Tibial artery (tissue), 4 donors: ENCODE results near the gene NFIX.
"Not testable (repeated sequence)": the region's sequence is repeated elsewhere in the genome, so short reads cannot be mapped to it uniquely, and the experiment has no call there.

Experiments used
- DNase-seq, 2 donors: peaks; one replicate each; pipeline ENCODE4 v3.0.0-alpha.2; 2019
- H3K27ac ChIP-seq, 2 donors: fragments of 200-600 bp; sonication (generic) in 1 of 2; 1 replicate in 1 of 2; 2 replicates in 1 of 2; pipeline ENCODE4 v1.5.1; 2018 to 2019; ENCODE audit warnings: mild to moderate bottlenecking in 1 of 2
- H3K27me3 ChIP-seq, 2 donors: fragments of 200-600 bp; sonication (generic) in 1 of 2; one replicate each; pipeline versions ENCODE4 v1.5.1 to v1.6.0; 2016 to 2019
- H3K36me3 ChIP-seq, 3 donors: fragments of 200-600 bp; sonication (generic) in 2 of 3; one replicate each; pipeline ENCODE4 v1.5.1; 2016 to 2019; ENCODE audit warnings: mild to moderate bottlenecking in 2 of 3
- H3K4me1 ChIP-seq, 4 donors: fragments of 200-600 bp; sonication (generic) in 2 of 4; 1 replicate in 3 of 4; 2 replicates in 1 of 4; pipeline ENCODE4 v1.5.1; 2016 to 2019
- H3K4me3 ChIP-seq, 2 donors: fragments of 200-600 bp; sonication (generic) in 1 of 2; 1 replicate in 1 of 2; 2 replicates in 1 of 2; pipeline ENCODE4 v1.5.1; 2018 to 2019; ENCODE audit warnings: mild to moderate bottlenecking in 2 of 2
- H3K9me3 ChIP-seq, 3 donors: fragments of 200-600 bp; sonication (generic) in 1 of 3; one replicate each; pipeline ENCODE4 v1.5.1; 2016 to 2019
- intact Hi-C: fragments of 100-400 bp; cut with DNase I; formaldehyde crosslinking; loops from one replicate; pipeline ENCODE4 v1.15.0; 2023; ENCODE audit warnings: low total_unique reads
- TF ChIP-seq, protein P1 (sequence below), 2 experiments: fragments of 200-600 bp in 1 of 2; fragments of 450-650 bp in 1 of 2; IDR thresholded peaks; one replicate each; pipeline ENCODE4 v1.5.1; 2017 to 2019; ENCODE audit warnings: antibody characterized with exemption in 2 of 2, mild to moderate bottlenecking in 1 of 2, moderate library complexity in 1 of 2

NFIX gene

DNA sequence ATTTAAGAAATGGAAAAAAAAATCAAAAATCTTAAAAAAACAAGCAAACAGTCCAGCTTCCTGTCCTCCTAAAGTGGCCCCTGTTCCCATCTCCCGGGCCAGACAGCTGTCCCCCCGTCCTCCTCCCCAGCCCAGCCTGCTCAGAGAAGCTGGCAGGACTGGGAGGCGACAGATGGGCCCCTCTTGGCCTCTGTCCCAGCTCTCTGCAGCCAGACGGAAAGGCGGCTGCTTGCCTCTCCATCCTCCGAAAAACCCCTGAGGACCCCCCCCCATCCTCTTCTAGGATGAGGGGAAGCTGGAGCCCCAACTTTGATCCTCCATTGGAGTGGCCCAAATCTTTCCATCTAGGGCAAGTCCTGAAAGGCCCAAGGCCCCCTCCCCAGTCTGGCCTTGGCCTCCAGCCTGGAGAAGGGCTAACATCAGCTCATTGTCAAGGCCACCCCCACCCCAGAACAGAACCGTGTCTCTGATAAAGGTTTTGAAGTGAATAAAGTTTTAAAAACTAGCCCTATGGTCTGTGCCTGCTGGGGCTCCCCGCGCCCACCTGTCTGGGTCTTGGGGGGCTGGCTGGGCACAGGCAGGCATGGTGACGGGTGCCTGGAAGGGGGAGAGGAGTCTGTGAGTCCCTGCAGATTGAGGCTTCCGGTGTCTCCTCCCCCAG is 42.0 kb upstream of the NFIX start:
- no peak for DNase-seq
- H3K27ac ChIP-seq = peak overlapping the region; percentile 73 to 96

DNA sequence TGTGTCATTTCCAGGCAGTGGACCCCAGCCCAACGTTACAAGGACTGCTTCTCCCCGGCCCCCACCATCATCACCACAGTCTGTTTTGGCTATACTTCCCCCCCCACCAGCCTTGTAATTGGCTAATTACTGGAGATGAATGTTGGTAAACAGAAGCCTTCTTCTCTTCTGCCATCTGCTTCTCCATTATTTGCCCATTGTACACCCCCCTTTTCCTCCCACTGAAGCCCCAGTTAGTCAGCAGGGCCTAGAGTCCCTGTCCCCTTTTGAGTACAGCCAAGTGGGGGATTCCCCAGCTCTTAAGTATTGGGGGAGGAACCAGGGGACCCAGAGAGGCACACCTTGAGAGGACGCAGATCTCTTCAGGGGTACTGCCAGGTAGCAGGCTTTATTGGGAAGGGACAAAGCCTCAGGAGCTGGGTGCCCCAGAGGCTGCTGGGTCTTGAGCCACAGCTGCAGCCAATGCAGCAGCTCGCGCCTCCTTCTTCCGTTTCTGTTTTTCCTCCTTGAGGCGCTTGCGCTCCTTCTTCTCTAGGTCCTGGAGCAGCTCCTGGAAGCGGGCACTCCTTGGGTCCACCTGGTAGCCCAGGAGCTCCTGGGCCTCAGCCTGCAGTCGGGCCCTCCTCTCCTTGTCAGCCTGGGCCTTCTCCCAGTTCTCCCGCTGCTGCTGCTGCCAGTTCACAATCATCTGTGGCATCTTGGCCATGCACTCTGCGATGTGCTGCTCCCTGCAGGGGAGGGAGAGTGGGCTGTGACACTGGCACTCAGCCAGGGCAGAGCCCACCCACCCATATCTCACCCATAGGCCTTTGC is 41.3 kb upstream of the NFIX start:
- H3K9me3 ChIP-seq = no peaks in the 10 kb centered on the region
- H3K36me3 ChIP-seq = peaks cover 46 to 63% (median 48%) of the 10 kb centered on the region in 3 donors
- DNase-seq = no peak
- intact Hi-C loops = no loop called here
- peaks cover 0 to 46% (median 34%) of the 10 kb centered on the region in 4 donors for H3K4me1 ChIP-seq
- H3K4me3 ChIP-seq = no peak overlapping the region
- no peaks in the 10 kb centered on the region for H3K27me3 ChIP-seq
- H3K27ac ChIP-seq = peak overlapping the region; percentile 73 to 96
- TF ChIP-seq, protein P1, sequence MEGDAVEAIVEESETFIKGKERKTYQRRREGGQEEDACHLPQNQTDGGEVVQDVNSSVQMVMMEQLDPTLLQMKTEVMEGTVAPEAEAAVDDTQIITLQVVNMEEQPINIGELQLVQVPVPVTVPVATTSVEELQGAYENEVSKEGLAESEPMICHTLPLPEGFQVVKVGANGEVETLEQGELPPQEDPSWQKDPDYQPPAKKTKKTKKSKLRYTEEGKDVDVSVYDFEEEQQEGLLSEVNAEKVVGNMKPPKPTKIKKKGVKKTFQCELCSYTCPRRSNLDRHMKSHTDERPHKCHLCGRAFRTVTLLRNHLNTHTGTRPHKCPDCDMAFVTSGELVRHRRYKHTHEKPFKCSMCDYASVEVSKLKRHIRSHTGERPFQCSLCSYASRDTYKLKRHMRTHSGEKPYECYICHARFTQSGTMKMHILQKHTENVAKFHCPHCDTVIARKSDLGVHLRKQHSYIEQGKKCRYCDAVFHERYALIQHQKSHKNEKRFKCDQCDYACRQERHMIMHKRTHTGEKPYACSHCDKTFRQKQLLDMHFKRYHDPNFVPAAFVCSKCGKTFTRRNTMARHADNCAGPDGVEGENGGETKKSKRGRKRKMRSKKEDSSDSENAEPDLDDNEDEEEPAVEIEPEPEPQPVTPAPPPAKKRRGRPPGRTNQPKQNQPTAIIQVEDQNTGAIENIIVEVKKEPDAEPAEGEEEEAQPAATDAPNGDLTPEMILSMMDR (IDR thresholded peaks at IDR 0.05) = no peak

More for the DNA sequence above, 42.0 kb upstream of the NFIX start:
- no peaks in the 10 kb centered on the region for H3K27me3 ChIP-seq
- peaks cover 0 to 46% (median 34%) of the 10 kb centered on the region in 4 donors for H3K4me1 ChIP-seq
- no peaks in the 10 kb centered on the region for H3K9me3 ChIP-seq
- H3K4me3 ChIP-seq = no peak overlapping the region
- H3K36me3 ChIP-seq = peaks cover 54 to 70% (median 56%) of the 10 kb centered on the region in 3 donors
- intact Hi-C loops = no loop called here
- TF ChIP-seq, protein P1 (IDR thresholded peaks at IDR 0.05) = no peak

DNA sequence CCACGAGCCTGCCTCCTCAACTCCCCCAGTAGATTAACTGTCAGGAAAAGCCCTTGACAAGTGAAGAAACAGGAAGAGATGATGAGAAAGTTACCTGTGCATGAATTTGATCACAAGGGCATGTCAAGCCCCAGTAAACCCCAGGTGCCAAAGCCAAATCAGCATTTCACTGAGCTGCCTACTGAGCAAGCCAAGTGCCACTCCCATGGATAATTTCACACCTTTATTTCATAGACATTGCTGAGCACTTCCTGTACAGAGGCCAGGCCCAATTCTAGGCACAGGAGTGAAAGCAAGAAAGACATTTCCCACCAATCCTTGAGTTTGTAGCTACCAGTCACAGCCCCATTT is 40.7 kb upstream of the NFIX start:
- TF ChIP-seq, protein P1 (IDR thresholded peaks at IDR 0.05) = no peak
- H3K27me3 ChIP-seq = no peaks in the 10 kb centered on the region
- no peak overlapping the region for H3K4me3 ChIP-seq
- no peaks in the 10 kb centered on the region for H3K9me3 ChIP-seq
- peak overlapping the region; percentile 3 to 96 for H3K27ac ChIP-seq
- intact Hi-C loops = no loop called here
- no peak for DNase-seq
- peaks cover 41 to 57% (median 42%) of the 10 kb centered on the region in 3 donors for H3K36me3 ChIP-seq
- H3K4me1 ChIP-seq = peaks cover 0 to 46% (median 34%) of the 10 kb centered on the region in 4 donors

DNA sequence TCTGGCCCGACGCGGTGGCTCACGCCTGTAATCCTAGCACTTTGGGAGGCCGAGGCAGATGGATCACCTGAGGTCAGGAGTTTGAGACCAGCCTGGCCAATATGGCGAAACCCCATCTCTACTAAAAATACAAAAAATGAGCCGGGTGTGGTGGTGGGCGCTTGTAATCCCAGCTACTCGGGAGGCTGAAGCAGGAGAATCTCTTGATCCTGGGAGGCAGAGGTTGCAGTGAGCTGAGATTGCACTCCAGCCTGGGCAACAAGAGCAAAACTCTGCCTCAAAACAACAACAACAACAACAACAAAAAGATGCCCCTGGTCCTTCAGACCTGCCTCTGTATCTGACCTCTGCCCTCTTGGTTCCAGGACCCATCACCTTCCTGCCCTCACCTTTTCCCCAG is 39.7 kb upstream of the NFIX start:
- Histone ChIP-seq H3K36me3 (peaks cover 31 to 47% (median 33%) of the 10 kb centered on the region in 3 donors), H3K27ac (peak overlapping the region; percentile 91 to 96), H3K4me3 (peak overlapping the region; percentile 85 to 93), H3K4me1 (peaks cover 0 to 46% (median 34%) of the 10 kb centered on the region in 4 donors)
- H3K27me3 ChIP-seq, intact Hi-C loops, H3K9me3 ChIP-seq, DNase-seq: not testable (repeated sequence)

DNA sequence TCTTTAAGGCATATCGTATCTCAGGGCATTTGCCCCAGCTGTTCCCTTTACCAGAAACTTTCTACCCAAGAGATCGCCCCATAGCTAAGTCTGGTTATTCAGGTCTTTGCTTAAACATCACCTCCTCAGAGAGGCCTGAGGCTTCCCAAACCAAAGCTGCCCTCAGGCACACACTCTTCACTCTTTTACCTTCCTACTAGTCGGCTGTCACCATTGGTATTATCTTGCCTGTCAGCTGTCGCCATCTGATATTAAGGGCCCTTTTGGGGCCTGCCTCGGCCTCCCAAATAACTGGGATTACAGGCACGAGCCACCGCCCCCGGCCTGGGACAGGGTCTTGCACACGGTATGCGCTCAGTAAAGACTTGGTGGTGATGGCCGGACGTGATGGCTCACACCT is 39.3 kb upstream of the NFIX start:
- DNase-seq = no peak
- no peaks in the 10 kb centered on the region for H3K9me3 ChIP-seq
- TF ChIP-seq, protein P1 (IDR thresholded peaks at IDR 0.05) = no peak
- intact Hi-C loops = no loop called here
- H3K27me3 ChIP-seq = no peaks in the 10 kb centered on the region
- peak overlapping the region; percentile 91 to 96 for H3K27ac ChIP-seq
- H3K4me3 ChIP-seq = peak overlapping the region; percentile 85 to 93
- peaks cover 0 to 46% (median 34%) of the 10 kb centered on the region in 4 donors for H3K4me1 ChIP-seq
- H3K36me3 ChIP-seq = peaks cover 27 to 43% (median 30%) of the 10 kb centered on the region in 3 donors
